GM10266 (cell line): ENCODE data around the gene TNFRSF9.

ENCODE experiments used
- DNase-seq: peaks from one replicate; pipeline ENCODE4 v3.0.0; 2012; ENCODE audit errors: extremely low spot score
- TF ChIP-seq, protein P1 (sequence below): IDR thresholded peaks from 2 replicates; pipeline ENCODE4 v1.5.1; 2012; ENCODE audit warnings: mild to moderate bottlenecking, low read depth; ENCODE audit not compliant: control insufficient read depth, insufficient read depth; ENCODE audit errors: missing control alignments

TNFRSF9 gene

DNA sequence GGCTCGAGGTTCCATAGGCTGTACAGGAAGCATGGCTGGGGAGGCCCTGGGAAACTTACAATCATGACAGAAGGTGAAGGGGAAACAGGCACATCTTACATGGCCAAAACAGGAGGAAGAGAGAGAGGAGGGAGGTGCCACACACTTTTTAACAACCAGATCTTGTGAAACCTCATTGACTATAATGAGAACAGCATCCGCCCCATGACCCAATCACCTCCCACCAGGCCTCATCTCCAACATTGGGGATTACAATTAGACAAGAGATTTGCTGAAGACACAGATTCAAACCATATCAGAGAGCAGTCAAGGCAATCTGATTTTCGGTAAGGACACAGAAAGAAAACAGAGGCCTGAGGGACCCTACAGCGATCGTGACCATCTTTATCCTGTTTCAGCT is 41.7 kb downstream of the TNFRSF9 start:
- no peak for DNase-seq
- TF ChIP-seq, protein P1, sequence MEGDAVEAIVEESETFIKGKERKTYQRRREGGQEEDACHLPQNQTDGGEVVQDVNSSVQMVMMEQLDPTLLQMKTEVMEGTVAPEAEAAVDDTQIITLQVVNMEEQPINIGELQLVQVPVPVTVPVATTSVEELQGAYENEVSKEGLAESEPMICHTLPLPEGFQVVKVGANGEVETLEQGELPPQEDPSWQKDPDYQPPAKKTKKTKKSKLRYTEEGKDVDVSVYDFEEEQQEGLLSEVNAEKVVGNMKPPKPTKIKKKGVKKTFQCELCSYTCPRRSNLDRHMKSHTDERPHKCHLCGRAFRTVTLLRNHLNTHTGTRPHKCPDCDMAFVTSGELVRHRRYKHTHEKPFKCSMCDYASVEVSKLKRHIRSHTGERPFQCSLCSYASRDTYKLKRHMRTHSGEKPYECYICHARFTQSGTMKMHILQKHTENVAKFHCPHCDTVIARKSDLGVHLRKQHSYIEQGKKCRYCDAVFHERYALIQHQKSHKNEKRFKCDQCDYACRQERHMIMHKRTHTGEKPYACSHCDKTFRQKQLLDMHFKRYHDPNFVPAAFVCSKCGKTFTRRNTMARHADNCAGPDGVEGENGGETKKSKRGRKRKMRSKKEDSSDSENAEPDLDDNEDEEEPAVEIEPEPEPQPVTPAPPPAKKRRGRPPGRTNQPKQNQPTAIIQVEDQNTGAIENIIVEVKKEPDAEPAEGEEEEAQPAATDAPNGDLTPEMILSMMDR = no peak

DNA sequence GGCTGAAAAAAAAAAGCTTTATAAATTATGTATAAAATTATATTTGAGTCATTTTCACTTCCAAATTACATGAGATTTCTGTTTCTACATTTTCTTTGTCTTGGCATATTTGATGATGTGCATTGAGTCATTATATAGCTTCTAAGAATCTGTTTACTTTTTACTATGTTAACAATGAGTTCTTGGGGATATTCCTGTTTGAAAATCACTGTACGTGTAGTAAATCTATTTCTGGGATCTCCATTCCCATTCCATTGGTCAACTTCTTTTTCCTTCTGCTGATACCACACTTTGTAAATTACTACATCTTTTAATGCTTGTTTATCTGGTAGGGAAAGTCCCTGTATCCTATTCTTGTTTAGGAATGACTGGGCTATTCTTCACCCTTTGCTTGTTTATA is 43.6 kb downstream of the TNFRSF9 start:
- DNase-seq = no peak

DNA sequence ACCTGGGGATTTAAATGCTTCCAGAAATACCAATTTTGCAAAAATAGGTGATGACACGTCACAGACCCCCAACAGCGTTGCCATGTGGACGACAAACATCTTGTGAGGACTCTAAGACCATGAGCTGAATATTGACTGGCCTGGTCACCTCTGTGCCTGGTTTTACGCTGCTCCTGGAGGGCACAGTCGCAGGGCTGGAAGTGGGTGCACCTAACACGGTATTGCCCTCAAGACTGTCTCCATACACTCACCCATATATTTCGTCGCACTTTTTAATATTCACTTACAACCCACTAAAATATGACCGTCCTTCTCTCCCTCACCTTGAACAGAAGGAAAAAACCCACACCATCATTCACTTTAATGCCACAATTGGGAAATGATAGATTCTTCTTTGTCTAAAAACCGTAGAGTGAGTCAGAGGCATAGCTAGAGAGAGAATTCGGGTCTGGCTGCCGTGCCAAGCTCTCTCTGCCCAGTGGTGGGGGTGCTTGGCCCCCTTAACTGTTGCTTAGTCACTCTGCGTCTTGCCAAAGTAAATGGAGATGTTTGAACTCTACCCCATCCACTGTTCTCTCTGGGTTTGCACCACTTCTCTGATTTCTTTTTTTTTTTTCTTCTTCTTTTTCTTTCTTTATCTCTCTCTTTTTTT is 47.0 kb downstream of the TNFRSF9 start:
- TF ChIP-seq, protein P1 = no peak
- no peak for DNase-seq

More for the DNA sequence above, 43.6 kb downstream of the TNFRSF9 start:
- TF ChIP-seq, protein P1 = no peak

DNA sequence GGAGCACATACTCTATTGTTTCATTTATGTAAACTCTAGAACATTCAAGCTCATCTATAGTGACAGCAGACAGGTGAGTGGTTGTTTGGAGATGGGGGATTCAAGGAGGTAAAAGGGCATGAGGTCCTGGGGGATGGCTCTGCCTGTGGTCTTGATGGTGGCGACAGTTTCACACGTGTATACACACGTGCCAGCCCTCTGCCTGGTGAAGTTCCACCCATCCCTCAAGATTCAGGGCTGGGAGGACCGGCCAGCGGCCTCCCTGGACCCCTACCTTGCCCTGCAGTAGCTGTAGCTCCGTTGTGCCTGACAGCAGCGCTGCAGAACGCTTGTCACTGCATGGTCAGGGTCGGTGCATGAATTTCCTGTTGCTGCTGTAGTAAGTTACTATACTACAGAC is 48.8 kb downstream of the TNFRSF9 start:
- no peak for DNase-seq

DNA sequence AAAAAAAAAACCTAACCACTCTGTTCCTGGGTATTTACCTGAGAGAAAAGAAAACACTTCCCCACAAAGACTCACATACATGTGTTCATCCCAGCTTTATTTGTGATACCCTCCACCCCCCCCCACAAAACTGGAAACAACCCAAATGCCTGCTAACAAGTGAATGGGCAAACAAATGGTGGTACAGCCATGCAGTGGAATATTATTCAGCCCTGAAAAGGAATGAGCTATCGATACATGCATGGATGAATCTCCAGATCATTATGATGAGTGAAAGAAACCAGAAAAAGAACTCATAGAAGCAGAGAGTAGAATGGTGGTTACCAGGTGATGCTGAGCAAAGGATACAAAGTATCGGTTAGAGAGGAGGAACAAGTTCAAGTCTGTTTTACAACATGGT is 49.8 kb downstream of the TNFRSF9 start:
- DNase-seq = no peak
- TF ChIP-seq, protein P1 = no peak

More for the DNA sequence above, 48.8 kb downstream of the TNFRSF9 start:
- TF ChIP-seq, protein P1 = no peak

DNA sequence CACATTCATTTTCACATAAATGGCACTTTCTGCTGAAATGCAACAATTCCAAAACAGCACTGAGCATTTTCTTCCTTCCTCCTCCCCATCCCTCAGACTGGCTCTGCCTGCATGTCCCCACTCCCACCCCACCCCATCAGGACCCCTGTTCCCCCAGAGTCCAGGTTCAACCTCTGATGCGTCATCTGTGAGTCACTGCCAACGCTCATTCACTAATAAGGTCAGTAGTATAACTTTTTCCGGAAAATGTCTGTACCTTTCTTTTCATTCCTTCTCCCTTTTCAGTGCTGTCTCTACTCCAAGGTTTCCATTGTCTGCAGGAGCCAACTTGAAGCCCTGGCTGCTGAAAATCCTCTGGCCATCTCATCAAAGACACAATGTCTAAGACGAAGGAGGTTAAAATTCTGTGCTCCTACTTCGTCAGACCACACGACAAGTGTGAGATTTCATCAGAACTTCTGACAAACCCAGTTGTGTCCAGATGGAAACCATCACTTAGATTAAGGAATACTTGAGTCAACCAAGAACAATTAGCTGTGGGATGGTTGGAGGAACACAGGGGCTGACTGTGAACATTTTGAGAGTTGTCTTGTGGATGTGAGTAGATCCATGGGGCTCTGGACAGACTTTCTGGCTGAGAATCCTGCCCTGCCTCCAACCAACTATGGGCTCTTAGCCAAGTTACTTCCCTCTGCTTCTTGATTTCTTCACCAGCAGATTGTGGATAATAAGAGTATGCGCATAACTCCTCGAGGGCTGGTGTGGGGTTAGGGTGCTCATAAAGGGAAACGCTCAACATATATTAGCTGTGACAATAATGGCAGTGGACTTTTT is 52.2 kb downstream of the TNFRSF9 start:
- TF ChIP-seq, protein P1 = no peak
- no peak for DNase-seq

DNA sequence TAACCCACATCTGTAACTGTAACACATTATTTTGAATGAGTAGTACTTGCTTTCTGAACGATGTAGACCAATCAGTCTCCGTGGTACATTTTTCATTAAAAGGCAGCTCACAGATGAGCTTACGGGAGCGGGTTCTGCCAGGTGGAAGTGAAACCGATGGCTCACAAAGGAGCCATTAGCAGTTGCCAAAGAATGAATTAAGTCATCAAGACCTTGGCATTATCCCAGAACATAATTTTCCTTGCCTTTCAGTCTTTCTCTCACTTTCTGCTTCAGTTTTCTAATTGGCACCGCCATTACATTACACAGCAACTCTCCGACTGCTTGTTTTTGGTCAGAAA is 54.3 kb downstream of the TNFRSF9 start:
- no peak for DNase-seq
- TF ChIP-seq, protein P1 = no peak
